IMR-90 (cell line): Measurements from ENCODE around the gene DSTYK. TPM values are rescaled to one million over a fixed set of nuclear protein-coding genes. Genes with fewer than 3 reads are reported as not detected.

Experiments used
- ATAC-seq: fragments of 200-7000 bp; cut with Tn5 transposase; 2 replicates; pipeline ENCODE4 v1.9.1; 2020; ENCODE audit warnings: low read depth, mild to moderate bottlenecking, moderate library complexity
- BruUV-seq: library from RNA; stranded (reverse); fragments of 400-500 nt; replicated peaks from 2 replicates; lab custom pipeline; 2021; lab: Mats Ljungman, UMichigan
- CTCF ChIA-PET: fragments of 300-600 bp; formaldehyde crosslinking; extraction: SDS; loops from one replicate; lab custom pipeline; 2021; ENCODE audit warnings: antibody characterized with exemption; lab: Yijun Ruan, JAX
- POLR2A ChIA-PET: fragments of 300-600 bp; sonication (Branson Sonifier 250); formaldehyde crosslinking; loops from one replicate; lab custom pipeline; 2022; ENCODE audit warnings: antibody characterized with exemption; ENCODE audit not compliant: unreplicated experiment; lab: Charles Lee
- DNase-seq: peaks from one replicate; pipeline ENCODE4 v3.0.0; 2013
- H2AFZ ChIP-seq: replicated peaks from 2 replicates; pipeline ENCODE3; 2013; ENCODE audit warnings: low read length, mild to moderate bottlenecking; ENCODE audit not compliant: poor library complexity
- H2AK5ac ChIP-seq: 2 replicates; pipeline ENCODE4 v1.6.1; 2013; ENCODE audit warnings: low read depth, low read length, inconsistent platforms
- H2AK9ac ChIP-seq: replicated peaks from 2 replicates; pipeline ENCODE3; 2013; ENCODE audit warnings: mild to moderate bottlenecking, low read depth, low read length, moderate library complexity; ENCODE audit not compliant: poor library complexity
- H2BK120ac ChIP-seq: 2 replicates; pipeline ENCODE4 v1.6.1; 2013; ENCODE audit warnings: low read depth, low read length, inconsistent platforms
- H2BK15ac ChIP-seq: 3 replicates; pipeline ENCODE4 v1.6.1; 2013; ENCODE audit warnings: low read depth, low read length, inconsistent platforms
- H2BK20ac ChIP-seq: 2 replicates; pipeline ENCODE4 v1.6.1; 2013; ENCODE audit warnings: low read depth, mild to moderate bottlenecking, inconsistent platforms, low read length, moderate library complexity
- H2BK5ac ChIP-seq: 2 replicates; pipeline ENCODE4 v1.6.1; 2013; ENCODE audit warnings: mild to moderate bottlenecking, low read depth, low read length, inconsistent platforms; ENCODE audit not compliant: poor library complexity, severe bottlenecking
- H3K14ac ChIP-seq: replicated peaks from 2 replicates; pipeline ENCODE4 v1.6.1; 2013; ENCODE audit warnings: low read depth, low read length, inconsistent platforms
- H3K18ac ChIP-seq: 2 replicates; pipeline ENCODE4 v1.6.1; 2013; ENCODE audit warnings: low read depth, low read length, control low read depth
- H3K23ac ChIP-seq: 2 replicates; pipeline ENCODE4 v1.6.1; 2013; ENCODE audit warnings: low read depth, low read length, inconsistent platforms
- H3K27ac ChIP-seq: 2 replicates; pipeline ENCODE4 v1.5.1; 2013; ENCODE audit warnings: mild to moderate bottlenecking, control low read depth, low read length; ENCODE audit not compliant: insufficient read depth
- H3K27me3 ChIP-seq: 2 replicates; pipeline ENCODE4 v1.6.1; 2013; ENCODE audit warnings: low read length; ENCODE audit not compliant: control insufficient read depth, insufficient read depth
- H3K36me3 ChIP-seq: 2 replicates; pipeline ENCODE4 v1.6.1; 2013; ENCODE audit warnings: low read length, mixed read lengths; ENCODE audit not compliant: control insufficient read depth, insufficient read depth
- H3K4ac ChIP-seq: 2 replicates; pipeline ENCODE4 v1.6.1; 2013; ENCODE audit warnings: low read depth, low read length, inconsistent platforms
- H3K4me1 ChIP-seq: 2 replicates; pipeline ENCODE4 v1.6.1; 2013; ENCODE audit warnings: low read length, mixed read lengths; ENCODE audit not compliant: control insufficient read depth, insufficient read depth
- H3K4me2 ChIP-seq: 2 replicates; pipeline ENCODE4 v1.6.1; 2013; ENCODE audit warnings: low read depth, mild to moderate bottlenecking, control low read depth, low read length, moderate library complexity
- H3K4me3 ChIP-seq: 2 replicates; pipeline ENCODE4 v1.5.1; 2013; ENCODE audit warnings: low read depth, mild to moderate bottlenecking, control low read depth, low read length, moderate library complexity; ENCODE audit not compliant: insufficient read depth
- H3K56ac ChIP-seq: 2 replicates; pipeline ENCODE4 v1.6.1; 2013; ENCODE audit warnings: low read length, inconsistent platforms; ENCODE audit not compliant: insufficient read depth; ENCODE audit errors: extremely low read depth
- H3K79me1 ChIP-seq, 2 experiments: 2 replicates each; pipeline ENCODE4 v1.6.1; 2013; ENCODE audit warnings: low read length in 2 of 2, inconsistent platforms in 1 of 2, low read depth in 1 of 2
- H3K9ac ChIP-seq: 2 replicates; pipeline ENCODE4 v1.6.1; 2013; ENCODE audit warnings: low read depth, low read length, control low read depth
- H3K9me1 ChIP-seq: 2 replicates; pipeline ENCODE4 v1.6.1; 2013; ENCODE audit warnings: low read length, inconsistent platforms; ENCODE audit not compliant: insufficient read depth
- H3K9me3 ChIP-seq: 2 replicates; pipeline ENCODE4 v1.6.1; 2013; ENCODE audit warnings: low read length; ENCODE audit not compliant: control insufficient read depth, insufficient read depth
- H4K20me1 ChIP-seq: 2 replicates; pipeline ENCODE4 v1.6.1; 2013; ENCODE audit warnings: low read length, inconsistent platforms; ENCODE audit not compliant: insufficient read depth
- H4K5ac ChIP-seq: 2 replicates; pipeline ENCODE4 v1.6.1; 2013; ENCODE audit warnings: mild to moderate bottlenecking, low read depth, low read length, control low read depth
- H4K8ac ChIP-seq, 2 experiments: 2 replicates each; pipeline ENCODE4 v1.6.1; 2013; ENCODE audit warnings: low read depth in 2 of 2, low read length in 2 of 2, control low read depth in 1 of 2, inconsistent platforms in 1 of 2
- H4K91ac ChIP-seq: 2 replicates; pipeline ENCODE4 v1.6.1; 2013; ENCODE audit warnings: low read depth, low read length, inconsistent platforms; ENCODE audit not compliant: insufficient read depth
- BHLHE40 ChIP-seq: fragments of 150-350 bp; IDR thresholded peaks from 2 replicates; pipeline ENCODE4 v1.6.1; 2016; ENCODE audit warnings: mild to moderate bottlenecking, low read depth, low read length
- MAZ ChIP-seq: IDR thresholded peaks from 2 replicates; pipeline ENCODE4 v1.6.1; 2012; ENCODE audit warnings: low read depth, mild to moderate bottlenecking, low read length, improper control_type of control experiment, moderate library complexity, borderline replicate concordance
- WGBS, 2 experiments: methylation state at CpG; one replicate each; pipeline versions ENCODE4 v1.1.5 to v1.1.7; 2013; ENCODE audit warnings: missing lambda C conversion rate in 2 of 2; ENCODE audit not compliant: insufficient read length in 1 of 2; ENCODE audit errors: extremely low coverage in 2 of 2; 5-methylcytosine and 5-hydroxymethylcytosine counted together
- dilution Hi-C: fragments of 300-500 bp; cut with HindIII; formaldehyde crosslinking; loops from one replicate; pipeline ENCODE4 v1.14.3; 2018; ENCODE audit warnings: low sequenced_read_pairs; ENCODE audit not compliant: unreplicated experiment
- in situ Hi-C: fragments of 300-500 bp; cut with MboI; formaldehyde crosslinking; loops from 3 replicates; pipeline ENCODE4 v1.14.3; 2019; ENCODE audit warnings: low sequenced_read_pairs, inconsistent platforms, mixed read lengths
- intact Hi-C: fragments of 100-400 bp; cut with micrococcal nuclease; formaldehyde crosslinking; loops from 2 replicates; pipeline ENCODE4 v1.10.0; 2022
- polyA plus RNA-seq, 3 experiments: library from polyadenylated mRNA; depleted of rRNA; stranded (reverse); fragments of >200 nt; gene quantifications; 2 replicates each; pipeline ENCODE4 v1.2.3, GENCODE V29; 2012; ENCODE audit warnings: low replicate concordance in 1 of 3
- total RNA-seq: library from RNA; depleted of rRNA; stranded (reverse); fragments of >200 nt; gene quantifications from 2 replicates; pipeline ENCODE4 v1.2.3, GENCODE V29; 2012

DSTYK gene
- total and polyA plus RNA-seq, 2 of the 4 experiments (the other 2 are of a cell fraction): 8.0 to 18.3 TPM

GRCh38 chr1:205247130-205247921 lies 35.8 kb upstream of the DSTYK start:
- Histone ChIP-seq H3K79me1 (peaks cover 6 to 8% of the 10 kb centered on the region in 2 experiments; a peak in 2 of 4 replicates), H2BK5ac (no peak overlapping the region), H3K9ac (no peak overlapping the region), H3K18ac (peak overlapping the region; percentile 28; the same call in 1 of the 2 replicates), H2AK5ac (no peak overlapping the region), H3K9me1 (peaks cover 12% of the 10 kb centered on the region), H3K27ac (peak overlapping the region; percentile 24; the same call in 1 of the 2 replicates), H2AFZ (peak overlapping the region; percentile 28), H2BK15ac (peak overlapping the region; percentile 25; the same call in 1 of the 3 replicates), H4K5ac (no peak overlapping the region), H2BK20ac (no peak overlapping the region), H2BK120ac (no peak overlapping the region; the same call in 1 of the 2 replicates), H3K23ac (no peak overlapping the region), H3K4me3 (no peak overlapping the region), H4K20me1 (0 out of 2 replicates have a peak, but pooled peaks cover 3% of the 10 kb centered on the region), H3K56ac (no peak overlapping the region), H2AK9ac (no peak overlapping the region), H3K9me3 (no peaks in the 10 kb centered on the region), H3K4me2 (peak overlapping the region; percentile 64; the same call in 1 of the 2 replicates), H4K8ac (no peak overlapping the region; a peak in 1 of 4 replicates), H3K4ac (no peak overlapping the region; the same call in 1 of the 2 replicates), H3K14ac (no peak overlapping the region), H3K36me3 (no peaks in the 10 kb centered on the region), H4K91ac (no peak overlapping the region; the same call in none of the 2 replicates), H3K4me1 (peaks cover 26% of the 10 kb centered on the region), H3K27me3 (no peaks in the 10 kb centered on the region)
- no TSS peak for BruUV-seq
- peak; percentile 72 for ATAC-seq
- dilution Hi-C loops: no loop called here
- whole genome bisulfite sequencing, 2 experiments: 33% methylated on average over 3 of the region's 9 CpGs; no CpG with 5 or more reads in 1 of the 2 experiments
- TF ChIP-seq BHLHE40 (no peak), MAZ (0 out of 2 replicates have a peak, but pooled peaks have one; percentile 19)
- intact Hi-C loops: loop anchor here (5.0 kb wide), 1 partner anchor 35 kb away; the partner anchor contains the start of gene DSTYK
- POLR2A ChIA-PET: no interaction called here
- in situ Hi-C loops: no loop called here
- DNase-seq: peak; percentile 61
- CTCF ChIA-PET: interaction anchor here (1.2 to 2.3 kb wide), 2 partner anchors 18 to 70 kb away, joined by 4 to 11 read pairs; no protein-coding TSS in a partner anchor
